CD4-positive, alpha-beta memory T cell (primary cell): ENCODE measurements around the gene SLC8A2. TPM values are rescaled to one million over a fixed set of nuclear protein-coding genes. Genes with fewer than 3 reads are reported as not detected.

Experiments used
- CTCF ChIA-PET: fragments of 350-600 bp; sonication (Branson Sonifier 250); formaldehyde crosslinking; loops from one replicate; lab custom pipeline; 2021; ENCODE audit warnings: inconsistent platforms; ENCODE audit not compliant: partially characterized antibody; lab: Charles Lee
- POLR2A ChIA-PET: fragments of 350-600 bp; sonication (Branson Sonifier 250); formaldehyde crosslinking; loops from one replicate; lab custom pipeline; 2021; ENCODE audit not compliant: partially characterized antibody; lab: Charles Lee
- DNase-seq, 5 donors: peaks; one replicate each; pipeline versions ENCODE4 v3.0.0 to v3.0.0-alpha.2; 2020 to 2022; ENCODE audit warnings: mixed read lengths in 1 of 5
- H3K27ac ChIP-seq: one replicate; pipeline ENCODE4 v1.7.0; 2013; ENCODE audit warnings: low read depth, low read length
- H3K27me3 ChIP-seq: 2 replicates; pipeline ENCODE4 v1.7.0; 2013; ENCODE audit warnings: mild to moderate bottlenecking, low read length, moderate library complexity; ENCODE audit not compliant: insufficient read depth
- H3K36me3 ChIP-seq: 2 replicates; pipeline ENCODE4 v1.7.0; 2013; ENCODE audit warnings: mild to moderate bottlenecking, low read length, moderate library complexity; ENCODE audit not compliant: insufficient read depth
- H3K4me1 ChIP-seq: 2 replicates; pipeline ENCODE4 v1.7.0; 2013; ENCODE audit warnings: mild to moderate bottlenecking, low read length, moderate library complexity; ENCODE audit not compliant: insufficient read depth
- H3K4me3 ChIP-seq, 2 donors: one replicate each; pipeline ENCODE4 v1.7.0; 2013; ENCODE audit warnings: low read length in 2 of 2, mild to moderate bottlenecking in 1 of 2
- H3K9me3 ChIP-seq, 2 donors: one replicate each; pipeline ENCODE4 v1.7.0; 2013; ENCODE audit warnings: low read length in 2 of 2, control low read depth in 1 of 2; ENCODE audit not compliant: control insufficient read depth in 1 of 2
- H3K27ac Mint-ChIP-seq, 7 donors: one replicate each; pipeline ENCODE4 v1.8.0; 2020 to 2021; ENCODE audit warnings: mixed read lengths in 7 of 7, mild to moderate bottlenecking in 6 of 7, inconsistent platforms in 3 of 7, moderate library complexity in 3 of 7
- H3K27me3 Mint-ChIP-seq, 2 donors: one replicate each; pipeline ENCODE4 v1.8.0; 2020 to 2021; ENCODE audit warnings: mixed read lengths in 2 of 2
- H3K36me3 Mint-ChIP-seq, 2 donors: one replicate each; pipeline ENCODE4 v1.8.0; 2020 to 2021; ENCODE audit warnings: mixed read lengths in 2 of 2, inconsistent platforms in 1 of 2, mild to moderate bottlenecking in 1 of 2
- H3K4me1 Mint-ChIP-seq, 4 donors: one replicate each; pipeline ENCODE4 v1.8.0; 2020 to 2021; ENCODE audit warnings: mixed read lengths in 4 of 4, mild to moderate bottlenecking in 1 of 4
- H3K4me3 Mint-ChIP-seq, 8 donors: one replicate each; pipeline ENCODE4 v1.8.0; 2020 to 2021; ENCODE audit warnings: mixed read lengths in 8 of 8, mild to moderate bottlenecking in 7 of 8, moderate library complexity in 6 of 8, inconsistent platforms in 3 of 8
- H3K9me3 Mint-ChIP-seq, 8 donors: one replicate each; pipeline ENCODE4 v1.8.0; 2020 to 2021; ENCODE audit warnings: mixed read lengths in 8 of 8, mild to moderate bottlenecking in 5 of 8, inconsistent platforms in 3 of 8, moderate library complexity in 1 of 8
- intact Hi-C: fragments of 100-400 bp; cut with micrococcal nuclease; formaldehyde crosslinking; loops from one replicate; pipeline ENCODE4 v1.15.1; 2023
- polyA plus RNA-seq, 2 donors: library from polyadenylated mRNA; unstranded; fragments of 300-500 nt; fragmentation: Illumina TruSeq; gene quantifications; one replicate each; pipeline ENCODE4 v1.2.3, GENCODE V29; 2021
- total RNA-seq, 2 experiments: library from RNA; stranded (reverse); gene quantifications; one replicate each; pipeline ENCODE4 v1.2.3, GENCODE V29; 2021

SLC8A2 gene
- total and polyA plus RNA-seq, 4 experiments from 2014 or later, result not detected

DNA sequence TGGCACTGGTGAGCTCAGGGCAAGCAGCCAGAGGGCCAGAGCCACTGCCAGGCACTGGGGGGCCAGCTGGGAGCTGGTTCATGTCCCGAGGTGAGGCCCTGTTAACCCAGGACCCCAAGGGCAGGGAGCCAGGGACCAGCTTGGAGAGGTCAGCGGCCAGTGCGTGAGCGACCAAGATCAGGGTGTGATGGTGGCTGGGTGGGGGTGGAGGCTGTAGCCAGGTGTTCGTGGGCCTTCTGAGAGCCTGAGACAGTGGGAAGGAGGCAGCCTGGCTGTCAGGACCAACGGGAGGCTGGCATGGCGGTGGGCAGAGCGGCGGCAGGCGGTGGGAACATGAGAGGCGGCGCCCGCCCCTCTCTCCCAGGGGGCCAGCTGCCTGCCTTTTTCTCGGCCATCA is 20.4 kb upstream of the SLC8A2 start:
- peaks cover 0 to 2% (median 0%) of the 10 kb centered on the region in 8 donors for H3K9me3 Mint-ChIP-seq
- Histone ChIP-seq H3K4me1 (no peaks in the 10 kb centered on the region), H3K36me3 (peaks cover 55% of the 10 kb centered on the region), H3K4me3 (no peak overlapping the region), H3K27me3 (no peaks in the 10 kb centered on the region), H3K9me3 (no peaks in the 10 kb centered on the region), H3K27ac (no peak overlapping the region)
- ChIA-PET POLR2A (no interaction called here), CTCF (no interaction called here)
- no peak overlapping the region for H3K4me3 Mint-ChIP-seq
- H3K4me1 Mint-ChIP-seq, result peaks cover 0 to 11% (median 4%) of the 10 kb centered on the region in 4 donors
- peaks cover 7 to 48% of the 10 kb centered on the region in 2 donors for H3K36me3 Mint-ChIP-seq
- peak in 1 of 5 donors; percentile 11 for DNase-seq
- no peaks in the 10 kb centered on the region for H3K27me3 Mint-ChIP-seq
- peak overlapping the region in 1 of 7 donors; percentile 21 for H3K27ac Mint-ChIP-seq
- intact Hi-C loops, result no loop called here

DNA sequence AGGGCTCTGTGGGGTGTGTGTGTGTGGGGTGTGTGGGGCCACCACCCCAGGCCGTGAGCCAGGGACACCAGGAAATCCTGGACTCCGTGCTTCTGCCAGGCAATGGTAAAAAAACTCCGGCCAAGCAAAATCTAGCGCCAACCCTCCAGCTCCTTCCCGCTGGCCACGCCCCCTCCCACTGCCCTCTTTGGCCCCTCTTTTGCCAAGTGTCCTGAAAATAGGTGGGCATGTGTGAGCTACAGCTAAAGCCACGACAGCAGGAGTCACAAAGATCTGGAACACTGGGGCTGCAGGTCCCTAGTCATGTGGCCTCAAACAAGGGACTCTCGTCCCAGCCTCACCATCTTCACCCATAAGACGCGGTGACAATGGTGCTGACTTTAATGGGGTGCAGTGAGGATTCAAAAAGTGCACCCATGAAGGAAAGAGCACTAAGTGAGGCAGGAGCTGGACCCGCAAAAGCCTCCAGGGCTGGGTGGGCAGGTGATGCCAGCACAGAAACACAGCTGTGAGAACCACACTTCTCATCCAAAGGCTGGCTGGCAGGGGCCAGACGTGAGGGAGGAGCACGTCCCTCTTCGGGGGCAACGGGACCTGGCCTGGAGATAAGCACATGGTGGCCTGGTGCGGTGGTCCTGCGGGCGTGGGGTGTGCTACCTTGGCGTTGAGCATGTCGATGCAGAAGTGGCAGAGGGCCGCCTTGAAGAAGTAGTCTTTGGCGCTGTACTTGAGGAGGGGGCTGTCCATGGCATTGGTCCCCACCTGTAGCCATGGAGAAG is 19.9 kb upstream of the SLC8A2 start:
- Mint-ChIP-seq H3K27me3 (no peaks in the 10 kb centered on the region), H3K36me3 (peaks cover 7 to 45% of the 10 kb centered on the region in 2 donors), H3K27ac (peak overlapping the region in 1 of 7 donors; percentile 21), H3K4me1 (peaks cover 0 to 16% (median 4%) of the 10 kb centered on the region in 4 donors), H3K4me3 (no peak overlapping the region), H3K9me3 (peaks cover 0 to 2% (median 0%) of the 10 kb centered on the region in 8 donors)
- Histone ChIP-seq H3K36me3 (peaks cover 50% of the 10 kb centered on the region), H3K9me3 (no peaks in the 10 kb centered on the region), H3K27ac (no peak overlapping the region), H3K4me3 (no peak overlapping the region), H3K4me1 (no peaks in the 10 kb centered on the region), H3K27me3 (no peaks in the 10 kb centered on the region)
- ChIA-PET POLR2A (interaction anchor here (1.2 kb wide), 1 partner anchor 8 kb away, joined by 3 read pairs; no protein-coding TSS in a partner anchor), CTCF (no interaction called here)
- intact Hi-C loops, result no loop called here
- peak in 1 of 5 donors; percentile 33 for DNase-seq

DNA sequence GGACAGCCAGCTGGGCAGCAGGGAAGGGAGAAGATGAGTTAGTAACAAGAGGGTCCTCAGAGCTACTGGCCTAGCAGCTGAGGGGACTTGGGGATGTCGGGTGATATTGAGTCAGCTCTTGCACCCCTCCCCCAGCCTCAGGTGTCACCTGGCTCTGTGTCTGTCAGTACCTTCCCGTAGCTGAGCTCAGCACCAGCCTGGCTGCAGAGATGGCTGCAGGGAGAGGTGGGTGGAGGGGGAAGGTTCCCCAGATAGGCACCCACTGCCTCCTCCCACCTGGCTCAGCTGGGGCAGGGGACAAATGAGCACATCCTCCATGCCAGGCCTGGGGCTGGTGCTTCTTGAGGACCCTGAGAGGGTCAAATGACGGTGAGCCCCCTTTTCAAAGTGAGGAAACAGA is 19.2 kb upstream of the SLC8A2 start:
- Histone ChIP-seq H3K4me3 (no peak overlapping the region), H3K4me1 (no peaks in the 10 kb centered on the region), H3K27ac (no peak overlapping the region), H3K27me3 (no peaks in the 10 kb centered on the region), H3K9me3 (no peaks in the 10 kb centered on the region), H3K36me3 (peaks cover 46% of the 10 kb centered on the region)
- H3K9me3 Mint-ChIP-seq, result peaks cover 0 to 2% (median 0%) of the 10 kb centered on the region in 8 donors
- intact Hi-C loops, result no loop called here
- peaks cover 7 to 38% of the 10 kb centered on the region in 2 donors for H3K36me3 Mint-ChIP-seq
- peaks cover under 1 to 21% (median 4%) of the 10 kb centered on the region in 4 donors for H3K4me1 Mint-ChIP-seq
- no peak for DNase-seq
- CTCF ChIA-PET, result no interaction called here
- peak overlapping the region in 1 of 7 donors; percentile 48 for H3K27ac Mint-ChIP-seq
- no peaks in the 10 kb centered on the region for H3K27me3 Mint-ChIP-seq
- no peak overlapping the region for H3K4me3 Mint-ChIP-seq
- POLR2A ChIA-PET, result interaction anchor here (1.2 kb wide), 1 partner anchor 8 kb away, joined by 3 read pairs; no protein-coding TSS in a partner anchor

DNA sequence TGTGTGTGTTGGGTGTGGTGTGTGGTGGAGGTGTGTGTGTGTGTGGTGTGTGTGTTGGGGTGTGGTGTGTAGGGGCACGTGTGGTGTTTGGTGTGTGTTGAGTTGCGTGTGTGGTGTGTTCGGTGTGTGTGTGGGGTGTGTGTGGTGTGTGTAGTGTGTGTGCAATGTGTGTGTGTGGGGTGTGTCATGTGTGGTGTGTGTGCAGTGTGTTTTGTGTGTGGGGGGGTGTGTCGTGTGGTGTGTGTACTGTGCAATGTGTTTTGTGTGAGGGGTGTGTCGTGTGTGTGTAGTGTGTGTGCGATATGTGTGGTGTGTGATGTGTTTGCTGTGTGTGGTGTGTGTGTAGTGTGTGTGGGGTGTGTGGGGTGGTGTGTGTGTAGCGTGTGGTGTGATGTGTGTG is 18.3 kb upstream of the SLC8A2 start:
- Histone ChIP-seq H3K4me3 (no peak overlapping the region), H3K36me3 (peaks cover 41% of the 10 kb centered on the region), H3K4me1 (peaks cover 7% of the 10 kb centered on the region), H3K27me3 (no peaks in the 10 kb centered on the region), H3K9me3 (no peaks in the 10 kb centered on the region), H3K27ac (no peak overlapping the region)
- ChIA-PET POLR2A (no interaction called here), CTCF (no interaction called here)
- H3K4me3 Mint-ChIP-seq, result no peak overlapping the region
- peak overlapping the region in 4 of 7 donors; percentile 48 to 89 (median 82) for H3K27ac Mint-ChIP-seq
- H3K4me1 Mint-ChIP-seq, result peaks cover 9 to 25% (median 9%) of the 10 kb centered on the region in 4 donors
- intact Hi-C loops, result no loop called here
- DNase-seq, result no peak
- no peaks in the 10 kb centered on the region for H3K27me3 Mint-ChIP-seq
- H3K9me3 Mint-ChIP-seq, result peaks cover 0 to 2% (median 0%) of the 10 kb centered on the region in 8 donors
- peaks cover 7 to 31% of the 10 kb centered on the region in 2 donors for H3K36me3 Mint-ChIP-seq

DNA sequence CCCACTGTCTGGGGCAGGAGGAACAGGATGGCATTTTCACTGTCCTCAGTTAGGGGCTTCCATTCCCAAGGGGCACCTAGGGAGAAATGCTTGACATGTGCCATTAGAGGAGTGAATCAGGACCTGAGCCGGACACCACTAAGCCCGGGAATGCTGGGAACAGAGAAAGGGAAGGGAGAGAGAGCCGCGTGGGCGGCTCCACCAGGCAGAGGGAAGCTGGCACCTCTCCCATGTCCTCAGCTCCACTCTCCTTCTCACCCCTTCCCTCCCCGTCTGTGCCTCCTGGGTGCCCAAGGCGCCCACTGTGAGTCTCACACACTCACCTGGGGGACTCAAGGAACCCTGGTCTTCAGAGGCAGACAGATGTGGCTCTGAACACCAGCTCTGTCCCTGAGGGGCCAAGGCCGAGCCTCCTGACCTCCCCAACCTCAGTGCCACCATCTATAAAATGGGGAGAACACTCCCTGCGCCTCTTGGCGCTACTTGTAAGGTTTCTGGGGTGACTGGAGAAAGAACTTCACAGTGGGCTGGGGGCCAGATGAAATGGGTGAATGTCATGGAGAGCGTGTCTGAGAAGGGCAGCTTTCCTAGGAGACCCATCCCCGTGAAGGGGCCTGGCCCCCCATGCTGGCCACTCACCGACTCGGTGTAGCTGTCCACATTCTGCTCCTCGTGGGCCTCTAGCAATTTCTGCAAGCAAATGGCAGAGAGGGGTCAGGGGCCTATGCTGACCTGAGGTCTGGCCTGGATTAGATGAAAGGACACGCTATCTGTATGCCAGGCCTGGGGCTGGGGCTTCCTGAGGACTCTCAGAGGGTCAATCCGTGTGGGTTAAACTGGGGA is 17.6 kb upstream of the SLC8A2 start:
- CTCF ChIA-PET, result interaction anchor here (0.8 to 0.9 kb wide), 2 partner anchors 10 to 53 kb away, joined by 3 read pairs; no protein-coding TSS in a partner anchor
- intact Hi-C loops, result no loop called here
- DNase-seq, result no peak
- peaks cover 12 to 32% (median 15%) of the 10 kb centered on the region in 4 donors for H3K4me1 Mint-ChIP-seq
- Histone ChIP-seq H3K27ac (no peak overlapping the region), H3K4me3 (no peak overlapping the region), H3K36me3 (peaks cover 37% of the 10 kb centered on the region), H3K4me1 (peaks cover 15% of the 10 kb centered on the region), H3K9me3 (no peaks in the 10 kb centered on the region), H3K27me3 (no peaks in the 10 kb centered on the region)
- H3K9me3 Mint-ChIP-seq, result peaks cover 0 to 2% (median 0%) of the 10 kb centered on the region in 8 donors
- POLR2A ChIA-PET, result no interaction called here
- H3K27ac Mint-ChIP-seq, result peak overlapping the region in 4 of 7 donors; percentile 13 to 84 (median 50)
- H3K27me3 Mint-ChIP-seq, result no peaks in the 10 kb centered on the region
- H3K4me3 Mint-ChIP-seq, result no peak overlapping the region
- H3K36me3 Mint-ChIP-seq, result peaks cover 7 to 33% of the 10 kb centered on the region in 2 donors

DNA sequence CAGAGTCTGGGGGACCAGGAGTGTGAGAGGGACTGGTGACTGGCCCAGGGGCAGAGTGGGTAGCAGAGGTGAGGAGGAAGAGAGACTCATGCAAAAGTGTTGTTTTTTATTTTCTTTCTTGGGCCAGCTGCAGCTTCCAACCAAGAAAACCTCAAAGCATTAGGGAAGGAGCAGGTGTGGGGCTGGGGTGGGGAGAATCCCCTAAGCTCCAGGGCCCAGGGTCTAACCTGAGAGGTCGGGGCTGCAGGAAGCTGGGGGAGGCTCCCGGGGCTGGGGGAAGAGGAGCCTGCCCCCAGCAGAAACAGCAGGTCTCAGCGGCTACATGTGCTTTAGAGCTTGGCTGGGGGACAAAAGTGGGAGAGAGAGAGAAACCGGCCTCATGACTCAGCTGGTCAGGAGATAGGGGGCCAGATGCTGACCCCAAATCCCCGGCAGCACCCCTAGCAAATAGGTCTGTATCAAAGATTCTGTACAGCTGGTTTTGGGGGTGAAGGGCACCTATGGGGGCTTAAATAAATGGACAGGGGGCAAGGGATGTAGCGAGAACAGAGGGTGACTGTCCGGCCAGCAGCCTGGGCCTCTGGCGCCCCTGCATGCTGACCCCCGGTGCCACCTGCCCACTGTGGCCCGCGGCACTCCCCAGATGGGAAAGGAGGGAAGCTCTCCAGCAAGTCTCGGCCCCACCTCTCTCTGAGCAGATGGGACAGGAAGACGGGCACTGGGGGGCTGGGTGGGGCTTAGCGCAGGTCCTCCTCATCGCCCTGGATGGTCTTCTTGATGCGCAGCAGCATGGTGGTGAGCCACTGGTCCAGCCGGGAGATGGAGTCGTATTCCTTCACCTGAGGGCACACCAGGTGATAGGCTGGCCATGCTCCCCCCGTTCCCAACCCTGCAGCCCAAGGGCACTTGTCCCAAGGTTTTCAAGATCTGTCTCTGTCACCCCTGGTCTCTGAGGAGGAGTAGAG is 16.1 kb upstream of the SLC8A2 start:
- no peaks in the 10 kb centered on the region for H3K27me3 ChIP-seq
- peaks cover 7 to 31% of the 10 kb centered on the region in 2 donors for H3K36me3 Mint-ChIP-seq
- DNase-seq, result no peak
- peaks cover 21% of the 10 kb centered on the region for H3K4me1 ChIP-seq
- H3K36me3 ChIP-seq, result peaks cover 30% of the 10 kb centered on the region
- ChIA-PET CTCF (interaction anchor here (0.8 to 1.0 kb wide), 2 partner anchors 11 to 90 kb away, joined by 3 read pairs; no protein-coding TSS in a partner anchor), POLR2A (no interaction called here)
- peak overlapping the region in 3 of 7 donors; percentile 51 to 98 (median 89) for H3K27ac Mint-ChIP-seq
- H3K9me3 ChIP-seq, result no peaks in the 10 kb centered on the region
- H3K9me3 Mint-ChIP-seq, result peaks cover 0 to 5% (median 0%) of the 10 kb centered on the region in 8 donors
- H3K4me3 ChIP-seq, result no peak overlapping the region
- H3K27ac ChIP-seq, result no peak overlapping the region
- peak overlapping the region in 1 of 8 donors; percentile 55 for H3K4me3 Mint-ChIP-seq
- intact Hi-C loops, result no loop called here
- no peaks in the 10 kb centered on the region for H3K27me3 Mint-ChIP-seq
- H3K4me1 Mint-ChIP-seq, result peaks cover 17 to 42% (median 24%) of the 10 kb centered on the region in 4 donors
